Activated CD8-positive, alpha-beta memory T cell treated with anti-CD3 and anti-CD28 coated beads, Interleukin-2, amount 10 ng/mL, durations not matched to agents 7 days and 5 days (primary cell): Measurements from ENCODE around the gene MAP1LC3A. TPM values are rescaled to one million over a fixed set of nuclear protein-coding genes. Genes with fewer than 3 reads are reported as not detected.
A peak's percentile ranks its signal among the peaks of the same experiment; 100 is the strongest.

Source experiments
- ATAC-seq: fragments of 150-1000 bp; cut with Tn5 transposase; one replicate; pipeline ENCODE4 v1.10.0; 2021; ENCODE audit warnings: moderate library complexity
- CTCF ChIA-PET: fragments of 350-600 bp; sonication (Branson Sonifier 250); formaldehyde crosslinking; loops from one replicate; lab custom pipeline; 2021; ENCODE audit warnings: antibody characterized with exemption; lab: Charles Lee
- DNase-seq: peaks from one replicate; pipeline ENCODE4 v3.0.0-alpha.2; 2020
- H3K27ac Mint-ChIP-seq: one replicate; pipeline ENCODE4 v1.8.0; 2021; ENCODE audit warnings: mild to moderate bottlenecking, mixed read lengths
- H3K27me3 Mint-ChIP-seq: one replicate; pipeline ENCODE4 v1.8.0; 2021; ENCODE audit warnings: mixed read lengths
- H3K36me3 Mint-ChIP-seq: one replicate; pipeline ENCODE4 v1.8.0; 2021; ENCODE audit warnings: mild to moderate bottlenecking, mixed read lengths
- H3K4me1 Mint-ChIP-seq: one replicate; pipeline ENCODE4 v1.8.0; 2021; ENCODE audit warnings: mixed read lengths
- H3K4me3 Mint-ChIP-seq: one replicate; pipeline ENCODE4 v1.8.0; 2021; ENCODE audit warnings: mild to moderate bottlenecking, moderate library complexity, mixed read lengths
- H3K9me3 Mint-ChIP-seq: one replicate; pipeline ENCODE4 v1.8.0; 2022; ENCODE audit warnings: low read depth, mixed read lengths
- total RNA-seq, 2 experiments: library from RNA; stranded (reverse); gene quantifications; one replicate each; pipeline ENCODE4 v1.2.3, GENCODE V29; 2021

The MAP1LC3A gene
- total RNA-seq, 2 experiments from 2014 or later: 4.7 to 5.2 TPM

DNA sequence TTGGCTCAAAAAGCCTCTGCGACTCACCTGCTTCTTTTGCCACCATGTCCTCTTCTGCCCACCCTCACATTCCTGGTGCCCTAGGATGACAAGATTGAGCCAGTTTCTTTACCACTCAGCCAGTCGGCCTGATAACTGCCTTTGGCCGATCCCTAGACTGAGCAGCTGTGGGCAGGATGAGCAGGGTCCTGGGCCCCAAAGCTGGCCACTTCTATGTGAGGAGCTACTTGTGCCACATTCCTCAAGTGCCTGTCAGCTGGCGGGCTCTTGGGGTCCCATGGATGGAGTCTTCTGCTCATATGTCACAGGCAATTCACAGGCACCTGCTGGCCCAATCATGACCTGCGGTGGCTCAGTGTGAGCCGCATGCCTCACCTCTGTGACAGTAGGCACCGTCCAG lies 25.8 kb upstream of the MAP1LC3A start:
- Mint-ChIP-seq H3K36me3 (peaks cover 19% of the 10 kb centered on the region), H3K27ac (no peak overlapping the region), H3K27me3 (no peaks in the 10 kb centered on the region), H3K9me3 (no peaks in the 10 kb centered on the region), H3K4me1 (no peaks in the 10 kb centered on the region), H3K4me3 (no peak overlapping the region)
- ATAC-seq (no peak), DNase-seq (no peak)
- CTCF ChIA-PET: interaction anchor here (1.2 to 2.6 kb wide), 2 partner anchors 16 to 220 kb away, joined by 3 to 6 read pairs; no protein-coding TSS in a partner anchor

- DNase-seq (no peak), ATAC-seq (no peak)
- no peaks in the 10 kb centered on the region for H3K9me3 Mint-ChIP-seq
- H3K27me3 Mint-ChIP-seq: no peaks in the 10 kb centered on the region
- no peaks in the 10 kb centered on the region for H3K4me1 Mint-ChIP-seq
- no peak overlapping the region for H3K4me3 Mint-ChIP-seq
- peaks cover 18% of the 10 kb centered on the region for H3K36me3 Mint-ChIP-seq
- CTCF ChIA-PET: interaction anchor here (1.2 kb wide), 1 partner anchor 222 kb away, joined by 5 read pairs; no protein-coding TSS in a partner anchor
- no peak overlapping the region for H3K27ac Mint-ChIP-seq
Observed at GRCh38 chr20:34534391-34535165, 23.9 kb upstream of the MAP1LC3A start.

DNA sequence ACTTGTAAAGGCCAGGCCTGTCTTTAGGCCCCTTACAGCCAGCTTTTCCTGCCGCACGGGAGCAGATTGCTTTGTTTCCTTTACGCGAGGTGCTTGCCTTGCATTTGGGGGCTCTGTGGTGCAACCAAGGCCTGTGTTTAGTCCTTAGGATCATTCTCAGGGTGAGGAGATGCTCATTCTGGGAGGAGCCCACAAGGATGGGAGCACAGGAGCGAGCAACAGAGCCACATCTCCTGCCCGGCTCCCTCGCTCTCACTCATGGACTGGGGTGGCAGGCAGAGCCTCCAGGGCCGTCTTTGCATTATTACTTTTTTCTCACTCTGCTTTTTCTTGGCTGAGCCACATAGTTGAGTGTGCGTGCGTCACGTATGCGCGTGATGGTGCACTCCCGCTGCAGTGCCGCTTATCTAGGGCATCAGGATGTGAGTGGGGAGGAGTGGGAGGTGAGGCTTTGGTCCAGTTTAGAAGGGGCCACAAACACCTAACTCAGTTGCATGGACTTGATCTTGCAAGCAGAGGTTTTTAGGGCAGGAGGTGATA lies 23.1 kb upstream of the MAP1LC3A start:
- peaks cover 20% of the 10 kb centered on the region for H3K36me3 Mint-ChIP-seq
- CTCF ChIA-PET: interaction anchor here (0.7 to 2.2 kb wide), 2 partner anchors 223 to 235 kb away, joined by 4 to 8 read pairs; no protein-coding TSS in a partner anchor
- H3K4me3 Mint-ChIP-seq: no peak overlapping the region
- H3K27me3 Mint-ChIP-seq: no peaks in the 10 kb centered on the region
- no peak for ATAC-seq
- DNase-seq: no peak
- no peaks in the 10 kb centered on the region for H3K4me1 Mint-ChIP-seq
- no peaks in the 10 kb centered on the region for H3K9me3 Mint-ChIP-seq
- no peak overlapping the region for H3K27ac Mint-ChIP-seq

DNA sequence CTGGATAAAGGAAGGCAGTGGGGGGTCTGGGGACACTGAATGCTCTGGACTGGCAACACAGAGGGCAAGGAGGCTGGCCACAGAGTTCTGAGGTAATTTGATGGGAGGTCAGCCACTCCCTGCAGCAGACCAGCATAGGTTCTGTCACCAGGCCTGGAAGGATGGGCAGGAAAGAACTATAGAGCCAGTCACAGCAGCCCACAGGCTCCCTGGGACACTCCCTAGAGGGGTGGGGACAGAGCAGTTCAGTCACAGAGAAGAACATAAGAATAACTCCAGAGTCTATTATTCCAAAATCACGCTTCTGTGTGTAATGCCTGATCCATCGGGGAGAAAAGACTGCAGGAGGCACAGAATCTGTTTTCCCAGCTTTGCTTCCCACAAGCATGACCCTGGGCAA lies 22.7 kb upstream of the MAP1LC3A start:
- peaks cover 23% of the 10 kb centered on the region for H3K36me3 Mint-ChIP-seq
- ATAC-seq (no peak), DNase-seq (no peak)
- H3K27me3 Mint-ChIP-seq: no peaks in the 10 kb centered on the region
- H3K4me3 Mint-ChIP-seq: no peak overlapping the region
- no peak overlapping the region for H3K27ac Mint-ChIP-seq
- H3K9me3 Mint-ChIP-seq: no peaks in the 10 kb centered on the region
- peaks cover under 1% of the 10 kb centered on the region for H3K4me1 Mint-ChIP-seq
- CTCF ChIA-PET: interaction anchor here (0.7 to 5.3 kb wide), 3 partner anchors 171 to 234 kb away, joined by 4 to 42 read pairs (median 8); no protein-coding TSS in a partner anchor

DNA sequence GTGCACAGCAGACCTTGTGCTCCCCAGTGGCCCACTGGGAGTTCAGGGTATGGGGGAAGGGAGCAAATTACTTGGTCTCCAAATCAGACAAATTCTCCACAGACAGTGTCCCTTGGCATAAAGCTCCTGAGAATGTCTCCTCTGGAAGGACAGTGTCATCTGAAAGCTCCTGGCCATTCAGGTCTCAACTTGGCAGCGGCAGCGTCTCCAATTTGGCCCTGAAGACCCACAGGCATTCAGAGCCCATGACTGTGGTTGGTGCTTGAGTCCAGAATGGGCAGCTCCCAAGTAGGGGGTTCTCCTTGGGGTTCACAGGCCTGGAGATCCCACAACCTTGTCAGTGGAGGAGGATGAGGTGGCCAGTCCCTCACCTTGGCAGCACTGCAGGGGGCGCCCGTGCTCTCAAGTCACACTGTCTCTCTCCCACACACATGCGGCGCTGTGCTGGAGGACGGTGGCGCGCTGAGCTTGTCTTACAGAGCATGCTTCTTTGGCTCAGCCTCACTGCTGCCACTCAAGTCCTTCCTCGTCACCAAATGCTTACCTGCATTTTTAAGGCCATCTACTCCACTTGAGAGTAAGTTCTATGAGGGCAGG lies 21.6 kb upstream of the MAP1LC3A start:
- H3K9me3 Mint-ChIP-seq: no peaks in the 10 kb centered on the region
- H3K4me3 Mint-ChIP-seq: no peak overlapping the region
- H3K27me3 Mint-ChIP-seq: no peaks in the 10 kb centered on the region
- CTCF ChIA-PET: interaction anchor here (0.6 to 5.3 kb wide), 8 partner anchors 20 to 233 kb away, joined by 3 to 42 read pairs (median 3); no protein-coding TSS in a partner anchor
- peak overlapping the region; percentile 11 for H3K27ac Mint-ChIP-seq
- DNase-seq: peak; percentile 54
- H3K4me1 Mint-ChIP-seq: peaks cover 9% of the 10 kb centered on the region
- H3K36me3 Mint-ChIP-seq: peaks cover 27% of the 10 kb centered on the region
- peak; percentile 41 for ATAC-seq

- Mint-ChIP-seq H3K9me3 (no peaks in the 10 kb centered on the region), H3K4me3 (no peak overlapping the region), H3K27ac (no peak overlapping the region), H3K4me1 (peaks cover 9% of the 10 kb centered on the region), H3K36me3 (peaks cover 27% of the 10 kb centered on the region), H3K27me3 (no peaks in the 10 kb centered on the region)
- DNase-seq (no peak), ATAC-seq (no peak)
- CTCF ChIA-PET: interaction anchor here (1.1 to 5.3 kb wide), 11 partner anchors 21 to 232 kb away, joined by 3 to 42 read pairs (median 6); partner anchors contain the start of gene TP53INP2
Observed at GRCh38 chr20:34537651-34538050, 20.9 kb upstream of the MAP1LC3A start.

DNA sequence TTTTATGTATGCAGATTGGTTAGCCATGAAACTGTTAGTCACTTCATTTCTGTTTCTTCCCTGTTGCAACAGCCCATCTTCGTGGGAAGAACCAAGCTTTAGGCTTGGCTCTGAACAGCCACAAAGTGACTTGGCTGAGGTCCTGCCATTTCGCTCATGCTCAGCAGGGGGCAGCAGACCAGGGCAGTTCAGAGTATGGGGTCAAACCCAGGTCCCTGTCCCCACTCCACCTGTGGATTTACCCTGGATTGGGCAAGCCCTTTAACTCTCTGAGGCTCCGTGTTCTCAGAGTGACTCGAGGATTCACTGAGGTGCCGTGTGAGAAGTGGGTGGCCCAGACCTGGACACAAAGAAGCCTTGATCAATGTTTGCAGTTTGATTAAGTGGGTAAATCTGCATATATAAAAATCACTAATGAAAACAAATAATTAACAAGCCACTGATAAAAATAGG lies 19.8 kb upstream of the MAP1LC3A start:
- ATAC-seq: peak; percentile 42
- H3K9me3 Mint-ChIP-seq: no peaks in the 10 kb centered on the region
- H3K27me3 Mint-ChIP-seq: no peaks in the 10 kb centered on the region
- no peak overlapping the region for H3K4me3 Mint-ChIP-seq
- H3K4me1 Mint-ChIP-seq: peaks cover 9% of the 10 kb centered on the region
- H3K36me3 Mint-ChIP-seq: peaks cover 27% of the 10 kb centered on the region
- CTCF ChIA-PET: interaction anchor here (0.7 to 5.3 kb wide), 17 partner anchors 8 to 231 kb away, joined by 3 to 42 read pairs (median 4); partner anchors contain the start of gene TP53INP2
- DNase-seq: peak; percentile 65
- no peak overlapping the region for H3K27ac Mint-ChIP-seq

GRCh38 chr20:34539756-34540155 lies 18.8 kb upstream of the MAP1LC3A start:
- Mint-ChIP-seq H3K36me3 (peaks cover 23% of the 10 kb centered on the region), H3K4me3 (no peak overlapping the region), H3K9me3 (no peaks in the 10 kb centered on the region), H3K27me3 (no peaks in the 10 kb centered on the region), H3K4me1 (peaks cover 9% of the 10 kb centered on the region), H3K27ac (no peak overlapping the region)
- DNase-seq: no peak
- CTCF ChIA-PET: interaction anchor here (0.6 to 5.3 kb wide), 7 partner anchors 9 to 253 kb away, joined by 3 to 42 read pairs (median 4); no protein-coding TSS in a partner anchor
- ATAC-seq: no peak

- no peak for DNase-seq
- Mint-ChIP-seq H3K36me3 (peaks cover 19% of the 10 kb centered on the region), H3K9me3 (no peaks in the 10 kb centered on the region), H3K27me3 (no peaks in the 10 kb centered on the region), H3K27ac (peak overlapping the region; percentile 66), H3K4me1 (peaks cover 9% of the 10 kb centered on the region), H3K4me3 (no peak overlapping the region)
- CTCF ChIA-PET: interaction anchor here (0.9 to 5.3 kb wide), 6 partner anchors 10 to 229 kb away, joined by 3 to 42 read pairs (median 4); no protein-coding TSS in a partner anchor
- ATAC-seq: no peak
Observed at GRCh38 chr20:34540596-34541263, 17.8 kb upstream of the MAP1LC3A start.

DNA sequence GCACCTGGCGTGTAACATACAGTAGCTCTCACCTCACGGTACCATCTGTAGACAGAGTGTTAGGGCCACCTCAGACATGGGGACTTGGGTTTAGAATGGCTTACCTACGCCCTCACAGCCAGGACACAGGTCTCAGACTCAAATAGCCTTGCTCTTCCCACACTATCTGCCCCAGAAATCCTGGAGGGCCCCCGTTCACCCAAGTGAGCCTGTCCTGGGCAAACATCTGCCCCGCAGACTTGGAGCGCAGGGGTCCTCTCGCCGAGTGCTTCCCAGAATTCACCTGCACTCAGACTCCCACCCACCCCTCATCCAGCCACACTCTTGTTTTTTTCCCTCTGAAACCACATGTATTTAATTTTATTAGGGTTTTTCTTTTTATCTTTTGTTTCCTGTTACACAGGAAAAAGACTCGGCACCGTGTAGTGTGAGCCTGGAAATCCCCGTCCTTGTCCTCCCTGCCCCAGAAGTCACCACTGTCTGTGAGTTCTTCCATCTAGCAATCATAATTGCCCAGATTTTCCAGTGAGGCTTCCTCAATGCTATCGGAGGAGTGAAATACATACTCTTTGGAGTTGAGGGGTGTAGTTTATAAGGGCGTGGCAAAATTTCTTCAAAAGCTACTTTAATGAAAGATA lies 17.1 kb upstream of the MAP1LC3A start:
- no peaks in the 10 kb centered on the region for H3K9me3 Mint-ChIP-seq
- DNase-seq (no peak), ATAC-seq (no peak)
- no peak overlapping the region for H3K4me3 Mint-ChIP-seq
- H3K27me3 Mint-ChIP-seq: no peaks in the 10 kb centered on the region
- CTCF ChIA-PET: interaction anchor here (0.8 to 1.7 kb wide), 4 partner anchors 11 to 229 kb away, joined by 3 to 5 read pairs (median 4); no protein-coding TSS in a partner anchor
- peaks cover 9% of the 10 kb centered on the region for H3K4me1 Mint-ChIP-seq
- peaks cover 15% of the 10 kb centered on the region for H3K36me3 Mint-ChIP-seq
- H3K27ac Mint-ChIP-seq: peak overlapping the region; percentile 66

DNA sequence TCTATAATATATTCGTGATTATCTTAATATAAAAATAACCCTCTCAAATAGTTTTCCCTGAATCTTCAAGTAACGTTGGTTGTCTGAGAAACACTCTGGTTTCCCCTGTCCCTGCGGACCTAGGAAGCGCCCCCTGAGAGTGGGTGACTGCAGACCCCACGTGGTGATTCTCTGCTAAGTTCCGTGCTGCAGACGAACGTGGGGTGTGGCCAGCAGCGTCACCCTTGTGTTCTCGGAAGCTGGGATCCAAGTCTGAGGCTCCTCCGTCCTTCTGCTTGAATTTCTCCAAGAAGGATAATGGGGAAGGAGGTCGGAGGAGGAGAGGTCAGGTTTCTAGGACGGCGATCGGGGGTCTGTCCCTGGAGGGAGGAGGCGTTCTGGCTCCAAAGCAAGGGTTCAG lies 16.6 kb upstream of the MAP1LC3A start:
- Mint-ChIP-seq H3K4me3 (no peak overlapping the region), H3K9me3 (no peaks in the 10 kb centered on the region), H3K27me3 (no peaks in the 10 kb centered on the region), H3K27ac (no peak overlapping the region), H3K4me1 (peaks cover 9% of the 10 kb centered on the region), H3K36me3 (peaks cover 15% of the 10 kb centered on the region)
- ATAC-seq: no peak
- CTCF ChIA-PET: interaction anchor here (0.8 to 1.2 kb wide), 2 partner anchors 158 to 228 kb away, joined by 3 to 4 read pairs; no protein-coding TSS in a partner anchor
- no peak for DNase-seq

GRCh38 chr20:34542439-34542838 lies 16.1 kb upstream of the MAP1LC3A start:
- H3K36me3 Mint-ChIP-seq: peaks cover 10% of the 10 kb centered on the region
- H3K27ac Mint-ChIP-seq: no peak overlapping the region
- H3K27me3 Mint-ChIP-seq: no peaks in the 10 kb centered on the region
- peaks cover 9% of the 10 kb centered on the region for H3K4me1 Mint-ChIP-seq
- no peak for DNase-seq
- no peaks in the 10 kb centered on the region for H3K9me3 Mint-ChIP-seq
- CTCF ChIA-PET: interaction anchor here (0.8 to 1.3 kb wide), 2 partner anchors 12 to 158 kb away, joined by 3 read pairs; no protein-coding TSS in a partner anchor
- H3K4me3 Mint-ChIP-seq: no peak overlapping the region
- no peak for ATAC-seq
